ENCODE results near the gene RAB21. TPM values are rescaled to one million over a fixed set of nuclear protein-coding genes. Genes with fewer than 3 reads are reported as not detected.

The RAB21 gene
- total RNA-seq, 4 donors from 2014 or later, result 12.9 to 49.5 (median 33.1) TPM

DNA sequence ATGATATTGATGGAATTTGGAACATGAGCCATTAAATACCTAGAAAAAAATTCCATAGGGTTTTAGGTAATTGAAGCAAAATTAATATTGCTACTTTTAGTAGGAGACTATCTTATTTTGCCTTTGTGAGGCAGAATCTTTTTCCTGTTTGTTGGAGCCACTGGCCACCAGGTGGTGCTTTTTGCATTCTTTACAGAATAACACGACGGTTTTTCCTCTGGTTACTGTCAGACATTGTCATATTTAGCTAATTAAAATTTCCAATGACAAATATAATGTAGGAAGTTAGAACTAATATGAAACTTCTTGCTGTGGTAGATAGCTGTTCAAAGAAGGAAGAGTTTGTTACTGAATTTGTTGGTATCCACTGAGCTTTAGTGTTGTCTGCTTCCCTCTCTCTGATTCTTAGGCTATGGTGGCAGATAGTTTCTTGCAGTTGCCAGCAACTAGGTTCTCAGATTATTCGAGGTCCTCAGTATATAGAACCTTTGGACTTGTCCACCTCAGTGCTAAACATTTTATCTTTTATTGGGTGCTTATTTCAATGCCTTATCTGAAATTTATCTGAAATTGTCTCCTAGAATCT is 25.7 kb downstream of the RAB21 start:
- ATAC-seq (ENCODE audit: low FRiP score) (no peak), DNase-seq (ENCODE audit: low spot score) (no peak)
- TF ChIP-seq, protein P1, sequence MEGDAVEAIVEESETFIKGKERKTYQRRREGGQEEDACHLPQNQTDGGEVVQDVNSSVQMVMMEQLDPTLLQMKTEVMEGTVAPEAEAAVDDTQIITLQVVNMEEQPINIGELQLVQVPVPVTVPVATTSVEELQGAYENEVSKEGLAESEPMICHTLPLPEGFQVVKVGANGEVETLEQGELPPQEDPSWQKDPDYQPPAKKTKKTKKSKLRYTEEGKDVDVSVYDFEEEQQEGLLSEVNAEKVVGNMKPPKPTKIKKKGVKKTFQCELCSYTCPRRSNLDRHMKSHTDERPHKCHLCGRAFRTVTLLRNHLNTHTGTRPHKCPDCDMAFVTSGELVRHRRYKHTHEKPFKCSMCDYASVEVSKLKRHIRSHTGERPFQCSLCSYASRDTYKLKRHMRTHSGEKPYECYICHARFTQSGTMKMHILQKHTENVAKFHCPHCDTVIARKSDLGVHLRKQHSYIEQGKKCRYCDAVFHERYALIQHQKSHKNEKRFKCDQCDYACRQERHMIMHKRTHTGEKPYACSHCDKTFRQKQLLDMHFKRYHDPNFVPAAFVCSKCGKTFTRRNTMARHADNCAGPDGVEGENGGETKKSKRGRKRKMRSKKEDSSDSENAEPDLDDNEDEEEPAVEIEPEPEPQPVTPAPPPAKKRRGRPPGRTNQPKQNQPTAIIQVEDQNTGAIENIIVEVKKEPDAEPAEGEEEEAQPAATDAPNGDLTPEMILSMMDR (IDR thresholded peaks at IDR 0.05), result no peak

DNA sequence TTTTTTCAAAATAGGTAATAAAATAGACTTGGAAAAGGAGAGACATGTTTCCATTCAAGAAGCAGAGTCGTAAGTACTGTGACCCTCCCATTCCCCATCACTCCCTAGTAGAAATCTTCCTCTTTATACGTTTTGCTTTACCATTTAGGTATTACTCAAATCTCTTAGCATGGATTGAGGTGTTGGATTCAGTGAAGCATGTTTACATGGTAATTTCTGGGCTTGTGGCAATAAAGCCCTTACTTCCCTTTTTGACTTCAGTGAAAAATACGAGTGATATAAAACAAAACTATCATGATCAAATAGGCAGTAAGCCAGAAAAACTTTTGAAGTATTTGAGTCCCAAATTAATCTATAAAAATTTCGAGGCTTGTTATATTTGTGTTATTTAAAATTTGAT is 27.4 kb downstream of the RAB21 start:
- no peak for ATAC-seq (ENCODE audit: low FRiP score)
- no peak for DNase-seq (ENCODE audit: low spot score)
- TF ChIP-seq, protein P1 (IDR thresholded peaks at IDR 0.05), result no peak

DNA sequence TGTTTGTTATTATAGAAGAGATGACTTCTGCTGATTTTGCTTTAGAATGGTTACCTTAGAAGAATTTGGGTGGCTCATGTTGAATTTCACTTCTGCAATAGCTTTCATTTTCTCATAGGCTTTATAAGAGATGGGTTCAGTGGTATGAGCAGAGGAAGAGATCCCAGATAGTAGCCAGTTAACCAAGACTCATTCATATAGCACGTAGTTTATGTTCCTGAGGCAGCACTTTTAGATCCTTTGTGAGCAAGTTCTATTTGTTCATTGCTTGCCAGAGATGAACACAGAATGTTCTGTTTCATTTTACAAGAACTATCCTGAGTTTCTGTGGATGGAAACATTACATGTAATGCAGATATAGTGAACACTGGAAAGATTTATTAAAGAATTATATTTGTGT is 32.2 kb downstream of the RAB21 start:
- ATAC-seq (ENCODE audit: low FRiP score), result no peak
- TF ChIP-seq, protein P1 (IDR thresholded peaks at IDR 0.05), result no peak

DNA sequence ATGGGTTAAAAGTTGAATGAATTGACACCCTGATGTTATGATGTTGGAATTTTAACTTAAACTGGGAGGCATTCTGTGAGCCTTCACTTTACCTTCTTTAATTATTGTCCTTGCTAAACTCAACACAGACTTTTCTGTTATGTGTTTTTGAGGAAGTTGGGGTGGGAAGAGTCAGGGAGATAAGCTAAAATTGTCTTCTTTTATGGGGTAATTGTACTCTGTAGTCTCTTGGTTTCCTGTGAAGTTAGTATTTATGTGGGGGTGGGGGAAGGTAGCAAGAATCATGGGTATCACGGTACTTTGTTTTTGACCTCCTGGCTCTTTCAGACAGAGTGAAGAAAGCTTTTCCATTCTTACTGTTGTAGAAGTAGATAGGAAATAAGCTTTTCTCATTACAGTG is 32.9 kb downstream of the RAB21 start:
- DNase-seq (ENCODE audit: low spot score) (no peak), ATAC-seq (ENCODE audit: low FRiP score) (no peak)
- TF ChIP-seq, protein P1 (IDR thresholded peaks at IDR 0.05), result no peak

More for the DNA sequence above, 32.2 kb downstream of the RAB21 start:
- no peak for DNase-seq (ENCODE audit: low spot score)

DNA sequence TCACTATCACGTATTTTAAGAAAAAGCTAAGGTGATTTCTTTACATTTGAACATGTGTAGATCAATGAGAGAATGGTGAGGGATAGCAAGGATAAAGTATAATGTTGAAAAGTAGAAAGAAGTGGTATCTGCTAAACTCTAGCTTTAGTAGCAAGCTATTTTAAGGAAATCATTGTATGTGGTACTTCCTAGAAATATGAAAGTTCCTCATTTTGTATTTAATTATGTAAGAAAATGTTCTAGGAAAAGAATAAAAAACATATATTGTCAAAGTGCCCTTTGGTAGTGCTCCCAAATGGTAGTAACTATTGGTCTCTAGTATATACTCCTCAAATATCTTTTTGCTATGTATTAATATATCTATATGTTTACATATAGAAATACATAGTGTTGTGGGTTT is 35.7 kb downstream of the RAB21 start:
- ATAC-seq (ENCODE audit: low FRiP score), result no peak
- TF ChIP-seq, protein P1 (IDR thresholded peaks at IDR 0.05), result no peak
- no peak for DNase-seq (ENCODE audit: low spot score)

DNA sequence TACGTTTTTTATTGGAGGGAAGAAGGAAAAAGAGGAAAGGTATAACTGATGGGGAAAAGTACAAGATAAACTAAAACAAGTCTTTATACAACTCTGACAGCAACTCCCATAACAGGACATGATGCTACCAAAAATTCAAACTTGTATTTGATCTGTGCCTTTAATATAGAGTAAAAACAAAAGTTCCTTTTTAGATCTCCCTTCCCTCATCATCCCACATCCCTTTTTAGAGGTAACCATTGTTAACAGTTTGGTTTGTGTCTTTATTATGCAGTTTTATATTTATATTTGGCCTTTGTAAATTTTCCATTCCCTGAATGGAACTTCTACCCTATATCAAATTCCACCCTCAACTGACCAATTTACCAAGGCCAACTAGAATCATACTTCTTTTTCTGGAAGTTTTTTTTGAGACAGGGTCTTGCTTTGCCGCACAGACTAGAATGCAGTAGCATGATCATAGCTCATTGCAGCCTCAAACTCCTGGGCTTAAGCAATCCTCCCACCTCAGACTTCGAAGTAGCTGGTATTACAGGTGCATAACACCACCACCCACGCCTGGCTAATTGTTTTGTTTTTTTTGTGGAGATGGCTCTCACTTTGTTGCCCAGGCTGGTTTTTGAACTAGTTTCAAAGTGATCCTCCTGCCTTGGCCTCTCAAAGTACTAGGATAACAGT is 36.9 kb downstream of the RAB21 start:
- TF ChIP-seq, protein P1 (IDR thresholded peaks at IDR 0.05), result no peak
- no peak for DNase-seq (ENCODE audit: low spot score)
- ATAC-seq (ENCODE audit: low FRiP score), result no peak

DNA sequence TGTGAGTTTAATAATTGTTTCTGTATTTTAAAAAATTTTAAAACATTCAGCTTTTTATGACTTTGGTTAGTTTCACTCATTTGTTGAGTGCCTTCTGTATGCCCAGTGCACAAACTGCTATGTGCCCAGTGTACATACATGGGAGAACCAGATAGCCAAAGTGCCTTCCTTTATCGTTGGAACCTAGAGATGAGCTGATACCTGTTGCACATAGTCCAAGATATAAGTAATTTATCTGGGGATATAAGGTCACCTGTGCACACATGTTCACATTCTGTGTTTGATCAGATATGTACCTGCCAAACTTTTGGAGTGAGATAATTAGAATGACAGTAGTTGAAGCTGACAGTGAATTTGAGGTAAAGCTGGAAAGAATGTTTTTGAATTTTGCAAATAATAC is 37.9 kb downstream of the RAB21 start:
- TF ChIP-seq, protein P1 (IDR thresholded peaks at IDR 0.05), result no peak
- no peak for ATAC-seq (ENCODE audit: low FRiP score)

More for the DNA sequence above, 37.9 kb downstream of the RAB21 start:
- no peak for DNase-seq (ENCODE audit: low spot score)
